SK-N-SH (cell line): Measurements from ENCODE around the gene BICC1. TPM values are rescaled to one million over a fixed set of nuclear protein-coding genes. Genes with fewer than 3 reads are reported as not detected.

Source experiments
- CTCF ChIA-PET: fragments of 300-600, 350-600 bp; formaldehyde crosslinking; extraction: SDS; loops from one replicate; lab custom pipeline; 2021; lab: Yijun Ruan, JAX
- POLR2A ChIA-PET: fragments of 350-600 bp; sonication (Branson Sonifier 250); formaldehyde crosslinking; extraction: SDS; loops from one replicate; lab custom pipeline; 2020; ENCODE audit warnings: antibody characterized with exemption, inconsistent platforms; lab: Yijun Ruan, JAX
- DNase-seq: peaks from one replicate; pipeline ENCODE4 v3.0.0; 2012
- H2AFZ ChIP-seq: fragments of 200-600 bp; sonication (generic); 2 replicates; pipeline ENCODE4 v1.8.1; 2016; ENCODE audit warnings: antibody characterized with exemption, mild to moderate bottlenecking, low read depth
- H3F3A ChIP-seq: fragments of 200-600 bp; sonication (generic); replicated peaks from 2 replicates; pipeline ENCODE3; 2016; ENCODE audit warnings: antibody characterized with exemption, mild to moderate bottlenecking; ENCODE audit not compliant: insufficient read depth
- H3K27ac ChIP-seq, 2 experiments: fragments of 200-500 bp in 1 of 2; fragments of 200-600 bp in 1 of 2; sonication (Bioruptor generic) in 1 of 2; sonication (generic), shearing (Covaris generic) in 1 of 2; 2 replicates each; pipeline versions ENCODE4 v1.5.1 to v1.6.1; 2014 to 2016; ENCODE audit warnings: low read depth in 2 of 2, inconsistent platforms in 1 of 2, low read length in 1 of 2, mild to moderate bottlenecking in 1 of 2, mixed read lengths in 1 of 2
- H3K27me3 ChIP-seq: fragments of 200-600 bp; sonication (generic), shearing (Covaris generic); 2 replicates; pipeline ENCODE4 v1.6.1; 2016; ENCODE audit warnings: mixed run types; ENCODE audit not compliant: insufficient read depth
- H3K36me3 ChIP-seq, 2 experiments: fragments of 200-500 bp in 1 of 2; fragments of 200-600 bp in 1 of 2; sonication (Bioruptor generic) in 1 of 2; sonication (generic) in 1 of 2; replicated peaks in 1 of 2; 2 replicates each; pipeline versions ENCODE3 to v1.5.1; 2014 to 2016; ENCODE audit warnings: low read length in 1 of 2, mild to moderate bottlenecking in 1 of 2; ENCODE audit not compliant: insufficient read depth in 2 of 2, control insufficient read depth in 1 of 2
- H3K4me1 ChIP-seq, 2 experiments: fragments of 200-500 bp in 1 of 2; fragments of 200-600 bp in 1 of 2; sonication (Bioruptor generic) in 1 of 2; sonication (generic), shearing (Covaris generic) in 1 of 2; 2 replicates each; pipeline versions ENCODE4 v1.5.1 to v1.6.1; 2014 to 2016; ENCODE audit warnings: low read depth in 1 of 2, low read length in 1 of 2, mixed run types in 1 of 2; ENCODE audit not compliant: insufficient read depth in 2 of 2, control insufficient read depth in 1 of 2
- H3K4me2 ChIP-seq: fragments of 200-600 bp; sonication (generic), shearing (Covaris generic); 2 replicates; pipeline ENCODE4 v1.6.1; 2017; ENCODE audit warnings: mixed run types
- H3K4me3 ChIP-seq, 2 experiments: fragments of 200-500 bp in 1 of 2; fragments of 200-600 bp in 1 of 2; sonication (Bioruptor generic) in 1 of 2; sonication (generic), shearing (Covaris generic) in 1 of 2; 2 replicates each; pipeline versions ENCODE4 v1.5.1 to v1.8.1; 2014 to 2016; ENCODE audit warnings: low read depth in 2 of 2, inconsistent platforms in 1 of 2, low read length in 1 of 2, mild to moderate bottlenecking in 1 of 2, mixed read lengths in 1 of 2, moderate library complexity in 1 of 2
- H3K79me2 ChIP-seq: fragments of 200-600 bp; sonication (generic); 2 replicates; pipeline ENCODE4 v1.8.1; 2017; ENCODE audit warnings: mild to moderate bottlenecking; ENCODE audit not compliant: insufficient read depth
- H3K9ac ChIP-seq: fragments of 200-600 bp; sonication (generic); 2 replicates; pipeline ENCODE4 v1.6.1; 2017; ENCODE audit warnings: mixed run types
- H3K9me2 ChIP-seq: fragments of 200-600 bp; sonication (generic); 2 replicates; pipeline ENCODE4 v1.6.1; 2017; ENCODE audit warnings: mixed run types
- H3K9me3 ChIP-seq: fragments of 200-600 bp; sonication (generic); 2 replicates; pipeline ENCODE4 v1.6.1; 2017; ENCODE audit warnings: mixed run types, mild to moderate bottlenecking, moderate library complexity
- H4K20me1 ChIP-seq: fragments of 200-600 bp; sonication (generic); 2 replicates; pipeline ENCODE4 v1.6.1; 2017; ENCODE audit warnings: mild to moderate bottlenecking, mixed run types; ENCODE audit not compliant: insufficient read depth
- EZH2phosphoT487 ChIP-seq: fragments of 200-600 bp; sonication (generic); IDR thresholded peaks from 2 replicates; pipeline ENCODE4 v1.6.1; 2017; ENCODE audit warnings: low read depth, mixed run types, mild to moderate bottlenecking, antibody characterized with exemption, moderate library complexity, borderline replicate concordance
- FOSL2 ChIP-seq: IDR thresholded peaks from 2 replicates; pipeline ENCODE4 v1.4.0; 2012; ENCODE audit warnings: low read depth, mild to moderate bottlenecking, moderate library complexity, borderline replicate concordance
- FOXJ3 ChIP-seq: sonication (generic); formaldehyde crosslinking; IDR thresholded peaks from 2 replicates; pipeline ENCODE4 v1.5.1; 2020; ENCODE audit warnings: mild to moderate bottlenecking, missing genetic modification reagents
- GABPA ChIP-seq: IDR thresholded peaks from 2 replicates; pipeline ENCODE4 v1.4.0; 2012; ENCODE audit warnings: low read depth, mild to moderate bottlenecking
- MEF2A ChIP-seq: IDR thresholded peaks from 2 replicates; pipeline ENCODE4 v1.4.0; 2012; ENCODE audit warnings: low read depth, borderline replicate concordance
- POLR2AphosphoS5 ChIP-seq: IDR thresholded peaks from 2 replicates; pipeline ENCODE4 v1.6.1; 2012; ENCODE audit warnings: low read depth, low read length
- RCOR1 ChIP-seq: fragments of 150-350 bp; IDR thresholded peaks from 2 replicates; pipeline ENCODE4 v1.6.1; 2017; ENCODE audit warnings: antibody characterized with exemption, low read length
- REST ChIP-seq: IDR thresholded peaks from 2 replicates; pipeline ENCODE4 v1.6.1; 2012; ENCODE audit warnings: mild to moderate bottlenecking, low read depth, low read length, moderate library complexity
- SIN3A ChIP-seq: IDR thresholded peaks from 2 replicates; pipeline ENCODE4 v1.6.1; 2012; ENCODE audit warnings: low read depth, mild to moderate bottlenecking, low read length, moderate library complexity, borderline replicate concordance
- TEAD4 ChIP-seq: IDR thresholded peaks from 2 replicates; pipeline ENCODE4 v1.4.0; 2012; ENCODE audit warnings: mild to moderate bottlenecking, borderline replicate concordance; ENCODE audit not compliant: insufficient read depth
- YY1 ChIP-seq: IDR thresholded peaks from 2 replicates; pipeline ENCODE4 v1.4.0; 2012; ENCODE audit warnings: low read depth, mild to moderate bottlenecking
- polyA plus RNA-seq, 3 experiments: library from polyadenylated mRNA; depleted of rRNA; stranded (reverse); fragments of >200 nt; gene quantifications; 2 replicates each; pipeline ENCODE4 v1.2.3, GENCODE V29; 2012
- TF ChIP-seq, protein P1 (sequence below): fragments of 150-350 bp; IDR thresholded peaks from 2 replicates; pipeline ENCODE4 v1.6.1; 2016; ENCODE audit warnings: mild to moderate bottlenecking, low read depth, low read length
- TF ChIP-seq, protein P2 (sequence below): IDR thresholded peaks from 2 replicates; pipeline ENCODE4; 2012
- TF ChIP-seq, protein P3 (sequence below): fragments of 200-600 bp; sonication (generic); IDR thresholded peaks from 2 replicates; pipeline ENCODE4 v1.6.1; 2017; ENCODE audit warnings: antibody characterized with exemption, mild to moderate bottlenecking, moderate library complexity
- TF ChIP-seq, protein P4 (sequence below): fragments of 150-350 bp; IDR thresholded peaks from 2 replicates; pipeline ENCODE4 v1.6.1; 2017; ENCODE audit warnings: antibody characterized with exemption, low read length, low read depth, borderline replicate concordance
- TF ChIP-seq, protein P5 (sequence below): IDR thresholded peaks from 2 replicates; pipeline ENCODE4 v1.4.0; 2012; ENCODE audit warnings: low read depth

BICC1 gene
- polyA plus RNA-seq, 1 of the 3 experiments (the other 2 are of a cell fraction), result 1.5 TPM

- Histone ChIP-seq H4K20me1 (no peaks in the 10 kb centered on the region), H3F3A (no peaks in the 10 kb centered on the region), H3K4me2 (no peak overlapping the region), H3K27ac (no peak overlapping the region), H3K9me2 (no peaks in the 10 kb centered on the region), H3K9ac (no peak overlapping the region), H2AFZ (no peak overlapping the region), H3K27me3 (no peaks in the 10 kb centered on the region), H3K9me3 (peaks cover 5% of the 10 kb centered on the region; the same call in 1 of the 2 replicates), H3K4me3 (no peak overlapping the region), H3K36me3 (no peaks in the 10 kb centered on the region), H3K79me2 (no peaks in the 10 kb centered on the region), H3K4me1 (no peaks in the 10 kb centered on the region)
- no peak for DNase-seq
- ChIA-PET CTCF (no interaction called here), POLR2A (no interaction called here)
- TF ChIP-seq YY1, result no peak
- no peak for TF ChIP-seq FOXJ3 (CRISPR knock-in tag)
- TF ChIP-seq GABPA, result no peak
- TF ChIP-seq MEF2A, result no peak
- TF ChIP-seq POLR2AphosphoS5, result no peak
- no peak for TF ChIP-seq TEAD4
- TF ChIP-seq, protein P1, sequence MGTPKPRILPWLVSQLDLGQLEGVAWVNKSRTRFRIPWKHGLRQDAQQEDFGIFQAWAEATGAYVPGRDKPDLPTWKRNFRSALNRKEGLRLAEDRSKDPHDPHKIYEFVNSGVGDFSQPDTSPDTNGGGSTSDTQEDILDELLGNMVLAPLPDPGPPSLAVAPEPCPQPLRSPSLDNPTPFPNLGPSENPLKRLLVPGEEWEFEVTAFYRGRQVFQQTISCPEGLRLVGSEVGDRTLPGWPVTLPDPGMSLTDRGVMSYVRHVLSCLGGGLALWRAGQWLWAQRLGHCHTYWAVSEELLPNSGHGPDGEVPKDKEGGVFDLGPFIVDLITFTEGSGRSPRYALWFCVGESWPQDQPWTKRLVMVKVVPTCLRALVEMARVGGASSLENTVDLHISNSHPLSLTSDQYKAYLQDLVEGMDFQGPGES, result no peak
- TF ChIP-seq, protein P2, sequence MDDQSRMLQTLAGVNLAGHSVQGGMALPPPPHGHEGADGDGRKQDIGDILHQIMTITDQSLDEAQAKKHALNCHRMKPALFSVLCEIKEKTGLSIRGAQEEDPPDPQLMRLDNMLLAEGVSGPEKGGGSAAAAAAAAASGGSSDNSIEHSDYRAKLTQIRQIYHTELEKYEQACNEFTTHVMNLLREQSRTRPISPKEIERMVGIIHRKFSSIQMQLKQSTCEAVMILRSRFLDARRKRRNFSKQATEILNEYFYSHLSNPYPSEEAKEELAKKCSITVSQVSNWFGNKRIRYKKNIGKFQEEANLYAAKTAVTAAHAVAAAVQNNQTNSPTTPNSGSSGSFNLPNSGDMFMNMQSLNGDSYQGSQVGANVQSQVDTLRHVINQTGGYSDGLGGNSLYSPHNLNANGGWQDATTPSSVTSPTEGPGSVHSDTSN, result no peak
- no peak for TF ChIP-seq SIN3A
- no peak for TF ChIP-seq EZH2phosphoT487
- TF ChIP-seq, protein P3, sequence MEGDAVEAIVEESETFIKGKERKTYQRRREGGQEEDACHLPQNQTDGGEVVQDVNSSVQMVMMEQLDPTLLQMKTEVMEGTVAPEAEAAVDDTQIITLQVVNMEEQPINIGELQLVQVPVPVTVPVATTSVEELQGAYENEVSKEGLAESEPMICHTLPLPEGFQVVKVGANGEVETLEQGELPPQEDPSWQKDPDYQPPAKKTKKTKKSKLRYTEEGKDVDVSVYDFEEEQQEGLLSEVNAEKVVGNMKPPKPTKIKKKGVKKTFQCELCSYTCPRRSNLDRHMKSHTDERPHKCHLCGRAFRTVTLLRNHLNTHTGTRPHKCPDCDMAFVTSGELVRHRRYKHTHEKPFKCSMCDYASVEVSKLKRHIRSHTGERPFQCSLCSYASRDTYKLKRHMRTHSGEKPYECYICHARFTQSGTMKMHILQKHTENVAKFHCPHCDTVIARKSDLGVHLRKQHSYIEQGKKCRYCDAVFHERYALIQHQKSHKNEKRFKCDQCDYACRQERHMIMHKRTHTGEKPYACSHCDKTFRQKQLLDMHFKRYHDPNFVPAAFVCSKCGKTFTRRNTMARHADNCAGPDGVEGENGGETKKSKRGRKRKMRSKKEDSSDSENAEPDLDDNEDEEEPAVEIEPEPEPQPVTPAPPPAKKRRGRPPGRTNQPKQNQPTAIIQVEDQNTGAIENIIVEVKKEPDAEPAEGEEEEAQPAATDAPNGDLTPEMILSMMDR, result no peak
- TF ChIP-seq FOSL2, result no peak
- TF ChIP-seq REST, result no peak
- TF ChIP-seq RCOR1, result no peak
- TF ChIP-seq, protein P4, sequence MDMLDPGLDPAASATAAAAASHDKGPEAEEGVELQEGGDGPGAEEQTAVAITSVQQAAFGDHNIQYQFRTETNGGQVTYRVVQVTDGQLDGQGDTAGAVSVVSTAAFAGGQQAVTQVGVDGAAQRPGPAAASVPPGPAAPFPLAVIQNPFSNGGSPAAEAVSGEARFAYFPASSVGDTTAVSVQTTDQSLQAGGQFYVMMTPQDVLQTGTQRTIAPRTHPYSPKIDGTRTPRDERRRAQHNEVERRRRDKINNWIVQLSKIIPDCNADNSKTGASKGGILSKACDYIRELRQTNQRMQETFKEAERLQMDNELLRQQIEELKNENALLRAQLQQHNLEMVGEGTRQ, result no peak
- TF ChIP-seq, protein P5, sequence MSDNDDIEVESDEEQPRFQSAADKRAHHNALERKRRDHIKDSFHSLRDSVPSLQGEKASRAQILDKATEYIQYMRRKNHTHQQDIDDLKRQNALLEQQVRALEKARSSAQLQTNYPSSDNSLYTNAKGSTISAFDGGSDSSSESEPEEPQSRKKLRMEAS, result no peak
These were observed 215.0 kb downstream of the BICC1 start for GRCh38 chr10:58727633-58728032.
